ENCODE data around the gene HNRNPUL2. TPM values are rescaled to one million over a fixed set of nuclear protein-coding genes. Genes with fewer than 3 reads are reported as not detected.
"Not testable (repeated sequence)": the region's sequence is repeated elsewhere in the genome, so short reads cannot be mapped to it uniquely, and the experiment has no call there.

The HNRNPUL2 gene
- 10 to 100 TPM; 53.0 to 70.3 (median 58.6) TPM for total RNA-seq
- long read RNA-seq, donor 1, full-length matches to known transcripts: 2 of 10 reads
- long read RNA-seq, donor 1, partial matches to known transcripts: 1 of 10 reads
- long read RNA-seq, donor 1, other reads (novel, unspliced or antisense): 7 of 10 reads
- long read RNA-seq, donor 2, partial matches to known transcripts: 0 of 3 reads
- long read RNA-seq, donor 2, other reads (novel, unspliced or antisense): 3 of 3 reads

GRCh38 chr11:62727165-62727871, at the start of gene HNRNPUL2:
TSS of gene HNRNPUL2 (minus strand) at chr11:62727457. CDS start at chr11:62727156, 301 bp downstream.
- peaks cover 35% of the 10 kb centered on the region for H3K4me1 ChIP-seq (ENCODE audit: low read depth)
- peak; percentile 84 for ATAC-seq

DNA sequence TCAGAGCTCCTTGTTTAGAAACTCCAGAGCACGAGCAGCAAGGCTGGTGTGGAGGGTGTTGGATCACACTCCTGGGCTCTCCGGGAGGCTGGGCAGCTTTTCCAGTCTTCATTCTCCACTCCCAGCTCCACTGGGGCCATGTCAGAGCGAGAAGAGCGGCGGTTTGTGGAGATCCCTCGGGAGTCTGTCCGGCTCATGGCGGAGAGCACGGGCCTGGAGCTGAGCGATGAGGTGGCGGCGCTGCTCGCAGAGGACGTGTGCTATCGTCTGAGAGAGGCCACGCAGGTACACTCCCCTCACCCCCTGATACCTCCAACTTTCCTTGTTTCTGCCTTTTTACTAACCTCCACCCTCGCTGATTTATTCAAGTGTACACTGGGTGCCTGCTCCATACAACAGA, 48.4 kb upstream of the HNRNPUL2 start:
- Histone ChIP-seq H3K9me3 (no peaks in the 10 kb centered on the region), H3K36me3 (ENCODE audit: low read depth) (no peaks in the 10 kb centered on the region), H3K4me3 (no peak overlapping the region), H3K4me1 (ENCODE audit: low read depth) (no peaks in the 10 kb centered on the region)
- DNase-seq (peak in 1 of 3 donors; percentile 25), ATAC-seq (no peak)
- TF ChIP-seq CTCF (IDR thresholded peaks at IDR 0.05): no peak
- intact Hi-C loops (cut with DNase I, micrococcal nuclease): no loop called here

More at GRCh38 chr11:62727165-62727871, at the start of gene HNRNPUL2:
- no peak for TF ChIP-seq CTCF (IDR thresholded peaks at IDR 0.05)
- DNase-seq: peak; percentile 97 to 99 (median 99)
- intact Hi-C loops (cut with DNase I, micrococcal nuclease): no loop called here
- Histone ChIP-seq H3K4me3 (peak within 1 kb of the TSS; percentile 90), H3K36me3 (ENCODE audit: low read depth) (peaks cover 3% of the 10 kb centered on the region), H3K9me3 (no peaks in the 10 kb centered on the region)

DNA sequence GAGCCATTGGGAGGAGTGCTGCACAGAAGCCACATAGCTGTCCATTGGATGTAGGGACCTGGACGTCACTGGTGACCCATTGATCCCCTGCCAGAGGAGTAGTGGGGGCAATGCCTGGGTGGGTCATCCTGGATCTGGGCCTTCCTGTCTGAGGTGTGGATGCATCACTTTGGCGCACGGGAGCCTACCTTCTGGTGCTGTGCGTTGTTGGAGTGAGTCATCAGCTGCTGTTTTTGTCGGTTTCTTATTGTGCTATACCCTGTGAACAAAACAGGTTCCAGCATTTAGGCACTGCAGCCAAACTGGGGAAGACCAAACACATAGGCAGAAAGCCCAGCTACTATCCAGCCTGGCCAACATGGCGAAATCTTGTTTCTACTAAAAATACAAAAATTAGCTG, 47.1 kb upstream of the HNRNPUL2 start:
- Histone ChIP-seq H3K4me1 (ENCODE audit: low read depth) (peaks cover 7% of the 10 kb centered on the region), H3K36me3 (ENCODE audit: low read depth) (no peaks in the 10 kb centered on the region), H3K9me3 (no peaks in the 10 kb centered on the region), H3K4me3 (no peak overlapping the region)
- peak in 1 of 3 donors; percentile 40 for DNase-seq
- no peak for TF ChIP-seq CTCF (IDR thresholded peaks at IDR 0.05)
- no peak for ATAC-seq
- intact Hi-C loops (cut with DNase I, micrococcal nuclease): no loop called here

- Histone ChIP-seq H3K4me1 (ENCODE audit: low read depth) (peaks cover 7% of the 10 kb centered on the region), H3K36me3 (ENCODE audit: low read depth) (no peaks in the 10 kb centered on the region), H3K9me3 (no peaks in the 10 kb centered on the region), H3K4me3 (peak within 1 kb of the TSS; percentile 36)
- no peak for TF ChIP-seq CTCF (IDR thresholded peaks at IDR 0.05)
- DNase-seq (peak; percentile 97 to 99 (median 98)), ATAC-seq (peak; percentile 96)
- intact Hi-C loops (cut with DNase I, micrococcal nuclease): no loop called here
Measured at GRCh38 chr11:62771144-62772021, 44.1 kb upstream of the HNRNPUL2 start, which contains the start of gene TAF6L. TSS of gene TAF6L (plus strand) at chr11:62771396. CDS start at chr11:62775784, 4,388 bp downstream.

DNA sequence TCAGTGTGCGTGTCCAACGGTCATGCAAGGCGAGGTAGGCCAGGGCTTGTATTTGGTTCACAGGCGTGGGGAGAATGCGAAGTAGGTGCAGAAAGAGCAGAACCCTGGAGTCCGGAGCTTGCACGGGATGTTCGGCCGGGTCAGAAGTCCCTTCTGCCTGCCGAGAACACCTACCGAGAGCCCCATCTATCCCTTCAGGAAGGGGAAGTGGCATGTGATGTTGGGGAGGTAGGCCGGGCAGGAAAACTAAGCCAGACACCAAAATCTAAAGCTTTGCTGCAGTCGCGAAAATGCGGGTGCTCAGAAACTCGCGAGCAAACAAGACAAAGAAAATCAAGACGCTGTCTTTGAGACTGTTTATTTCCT, 43.5 kb upstream of the HNRNPUL2 start:
- Histone ChIP-seq H3K4me1 (ENCODE audit: low read depth) (peaks cover 7% of the 10 kb centered on the region), H3K36me3 (ENCODE audit: low read depth) (no peaks in the 10 kb centered on the region), H3K4me3 (peak overlapping the region; percentile 36), H3K9me3 (no peaks in the 10 kb centered on the region)
- peak; percentile 11 for ATAC-seq
- no peak for TF ChIP-seq CTCF (IDR thresholded peaks at IDR 0.05)
- peak; percentile 38 to 52 (median 51) for DNase-seq
- intact Hi-C loops (cut with DNase I, micrococcal nuclease): no loop called here

DNA sequence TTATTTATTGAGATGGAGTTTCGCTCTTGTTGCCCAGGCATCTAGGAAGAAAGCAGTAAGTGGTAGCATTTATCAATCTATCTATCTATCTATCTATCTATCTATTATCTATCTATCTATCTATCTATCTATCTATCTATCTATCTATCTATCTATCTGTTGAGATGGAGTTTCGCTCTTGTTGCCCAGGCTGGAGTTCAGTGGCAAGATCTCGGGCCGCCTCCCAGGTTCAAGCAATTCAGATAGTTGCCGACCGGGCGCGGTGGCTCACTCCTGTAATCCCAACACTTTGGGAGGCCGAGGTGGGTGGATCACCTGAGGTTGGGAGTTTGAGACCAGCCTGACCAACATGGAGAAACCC, 33.6 kb upstream of the HNRNPUL2 start:
- H3K36me3 ChIP-seq (ENCODE audit: low read depth); H3K9me3 ChIP-seq; ATAC-seq; intact Hi-C loops (cut with DNase I, micrococcal nuclease): not testable (repeated sequence)
- Histone ChIP-seq H3K4me3 (peak overlapping the region; percentile 27), H3K4me1 (ENCODE audit: low read depth) (peaks cover 11% of the 10 kb centered on the region)
- DNase-seq: peak; percentile 21 to 58 (median 49)

Data from mucosa of descending colon (tissue), 3 donors.